ENCODE measurements around the gene TP53I11.
A peak's percentile ranks its signal among the peaks of the same experiment; 100 is the strongest.

Gene TP53I11

DNA sequence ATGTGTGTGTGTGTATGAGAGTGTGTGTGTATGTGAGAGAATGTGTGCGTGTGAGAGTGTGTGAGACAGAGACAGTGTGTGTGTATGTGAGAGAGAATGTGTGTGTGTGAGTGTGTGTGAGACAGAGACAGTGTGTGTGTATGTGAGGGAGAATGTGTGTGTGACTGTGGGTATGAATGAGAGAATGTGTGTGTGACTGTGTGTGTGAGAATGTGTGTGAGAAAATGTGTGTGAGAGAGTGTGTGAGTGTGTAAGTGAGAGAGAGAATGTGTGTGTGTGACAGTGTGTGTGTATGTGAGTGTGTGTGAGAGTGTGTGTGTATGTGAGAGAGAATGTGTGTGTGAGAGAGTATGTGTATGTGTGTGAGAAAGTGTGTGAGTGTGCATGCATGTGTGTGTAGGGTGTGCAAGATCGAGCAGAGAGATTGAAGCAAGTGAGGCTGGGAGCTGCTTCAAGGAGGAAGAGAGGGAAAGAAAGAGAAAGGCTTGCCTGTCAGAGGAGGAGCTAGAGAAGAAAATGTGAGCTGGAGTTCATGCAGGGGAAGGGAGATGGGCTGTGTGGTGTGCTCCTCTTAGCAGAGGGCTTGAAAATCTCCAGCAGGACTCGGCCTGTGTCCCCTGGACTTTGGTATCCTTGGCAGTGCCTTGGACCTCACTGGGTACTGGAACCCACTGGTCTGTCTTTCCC is 27.7 kb upstream of the TP53I11 start:
- peak; percentile 21 for DNase-seq (ENCODE audit: low read depth)

DNA sequence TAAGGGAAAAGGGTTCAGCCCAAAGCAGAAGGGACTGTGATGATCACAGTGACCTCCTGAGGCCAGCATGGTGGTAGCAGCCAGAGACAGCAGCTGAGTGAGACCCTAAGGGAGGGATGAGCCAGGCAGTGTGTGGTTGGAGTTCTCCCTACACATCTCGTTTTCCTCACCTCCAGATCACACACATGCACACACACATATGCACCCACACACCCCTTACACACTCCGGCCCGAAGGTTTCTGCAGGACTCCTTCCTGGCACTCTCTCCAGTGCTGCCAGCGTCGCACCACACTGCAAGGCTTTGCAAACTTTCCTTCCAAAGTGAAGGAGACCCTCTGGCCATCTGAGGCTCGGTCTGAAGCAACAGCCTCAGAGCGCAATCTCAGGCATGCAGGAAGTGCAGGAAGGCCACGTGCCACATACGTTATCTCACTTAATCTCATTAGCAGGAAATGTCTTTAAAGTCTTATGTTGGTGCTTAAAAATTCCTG is 26.9 kb upstream of the TP53I11 start:
- peak; percentile 75 for DNase-seq (ENCODE audit: low read depth)

DNA sequence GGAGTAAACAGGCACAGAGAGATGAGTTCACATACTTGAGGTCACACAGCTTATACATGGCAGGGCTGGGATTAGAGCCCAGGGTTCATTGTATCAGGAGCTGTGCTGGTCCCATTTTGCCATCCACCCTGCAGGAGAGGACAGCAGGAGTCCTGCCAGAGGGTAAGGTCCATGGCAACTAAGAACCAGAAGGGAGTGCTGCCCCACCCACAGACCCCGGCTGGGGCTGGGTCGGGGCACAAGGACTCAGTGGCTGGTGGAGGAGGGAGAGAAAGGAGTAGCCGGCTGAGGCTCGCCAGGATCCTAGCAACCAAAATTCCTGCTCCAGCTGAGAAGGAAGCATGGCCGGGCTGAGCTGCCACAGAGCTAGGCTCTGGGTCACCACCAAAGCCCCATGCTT is 25.9 kb upstream of the TP53I11 start:
- DNase-seq (ENCODE audit: low read depth) = no peak

DNA sequence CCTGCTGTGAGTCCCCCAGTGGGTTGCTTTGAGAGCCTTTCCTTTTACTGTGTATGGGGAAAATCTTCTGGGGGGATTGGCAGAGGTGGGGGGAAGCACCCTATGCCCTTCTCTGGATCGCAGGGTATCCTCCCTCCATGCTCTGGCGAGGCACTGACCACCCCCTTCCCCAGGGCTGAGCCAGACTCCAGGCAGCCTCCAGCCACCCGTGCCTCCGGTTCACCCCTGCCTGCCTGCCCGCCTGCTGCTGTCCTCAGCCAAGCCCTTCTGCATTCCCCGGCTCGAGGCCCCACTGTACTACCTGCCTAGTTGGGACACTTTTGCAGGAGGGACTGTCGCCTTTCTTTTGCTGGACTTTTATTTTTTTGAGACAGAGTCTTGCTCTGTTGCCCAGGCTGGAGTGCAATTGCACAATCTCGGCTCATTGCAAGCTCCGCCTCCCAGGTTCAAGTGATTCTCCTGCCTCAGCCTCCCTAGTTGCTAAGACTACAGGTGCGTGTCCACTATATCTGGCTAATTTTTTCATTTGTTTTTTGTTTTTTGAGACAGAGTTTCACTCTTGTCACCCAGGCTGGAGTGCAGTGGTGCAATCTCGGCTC is 23.8 kb upstream of the TP53I11 start:
- no peak for DNase-seq (ENCODE audit: low read depth)

DNA sequence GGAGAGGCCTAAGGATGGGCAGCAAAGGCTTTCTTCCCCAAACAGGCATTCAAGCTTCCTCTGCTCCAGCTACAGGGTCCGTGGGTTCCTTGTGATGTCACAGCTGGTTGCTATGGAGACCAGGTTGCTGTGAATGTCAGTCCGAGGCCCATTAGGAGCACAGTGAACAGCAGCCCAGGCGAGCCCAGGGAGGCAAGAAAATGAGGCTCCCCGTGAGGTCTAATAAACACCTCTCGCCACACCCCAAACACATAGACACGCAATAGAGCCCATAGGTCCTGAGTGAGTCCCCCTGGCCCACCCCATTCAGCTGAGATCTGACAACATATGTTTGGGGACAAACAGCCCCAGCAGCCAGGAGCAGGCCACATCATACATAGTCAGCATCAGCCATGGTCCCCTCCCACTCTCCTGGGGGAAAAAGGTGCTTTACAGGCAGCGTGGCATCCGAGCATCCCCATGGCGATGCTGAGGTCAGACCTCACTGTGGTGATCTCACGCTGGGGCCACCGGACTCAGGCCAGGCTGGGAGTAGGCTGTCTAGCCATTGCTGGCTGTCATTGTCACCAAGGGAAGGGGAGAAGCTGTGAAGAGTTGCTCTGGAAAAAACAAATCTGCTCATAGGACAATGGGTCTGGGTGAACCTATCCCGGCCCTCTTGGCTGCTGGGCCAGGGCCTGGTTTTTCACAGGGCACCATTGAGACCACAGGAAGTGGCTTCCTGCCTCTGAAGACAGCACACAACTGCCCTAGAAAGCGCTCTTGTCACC is 23.1 kb upstream of the TP53I11 start:
- no peak for DNase-seq (ENCODE audit: low read depth)

DNA sequence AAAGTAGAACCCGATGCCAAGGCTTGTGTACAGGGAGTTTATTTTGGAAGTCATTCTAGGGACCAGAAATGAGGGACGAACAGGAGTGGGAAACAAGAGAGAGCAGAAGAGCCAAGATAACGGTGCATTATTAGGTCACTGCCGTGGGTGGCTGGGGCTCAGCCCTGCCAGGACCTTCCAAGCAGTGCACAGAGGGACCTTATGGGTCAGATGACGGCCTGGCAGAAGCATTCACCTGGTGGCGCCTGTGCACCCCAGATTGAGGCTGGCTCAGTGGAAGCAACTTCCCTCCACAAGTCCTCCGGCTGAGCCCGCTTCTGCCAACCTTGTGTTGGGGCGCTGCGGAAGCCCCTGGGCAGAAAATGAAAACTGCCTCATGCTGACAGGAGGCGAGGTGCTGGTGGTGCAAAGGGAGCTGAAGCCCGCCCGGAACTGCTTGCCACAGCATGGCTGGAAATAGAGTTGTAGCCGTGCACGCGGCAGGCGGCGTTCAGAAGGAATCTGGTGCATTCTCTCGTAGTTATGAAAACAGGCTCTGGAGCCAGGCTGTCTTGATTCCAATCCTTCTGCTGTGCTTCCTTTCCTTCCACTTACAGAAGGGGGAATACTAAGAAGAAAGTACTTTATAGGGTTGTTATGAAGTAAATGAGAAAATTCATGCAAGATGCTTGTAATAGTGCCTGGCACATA is 22.2 kb upstream of the TP53I11 start:
- DNase-seq (ENCODE audit: low read depth) = peak; percentile 34

DNA sequence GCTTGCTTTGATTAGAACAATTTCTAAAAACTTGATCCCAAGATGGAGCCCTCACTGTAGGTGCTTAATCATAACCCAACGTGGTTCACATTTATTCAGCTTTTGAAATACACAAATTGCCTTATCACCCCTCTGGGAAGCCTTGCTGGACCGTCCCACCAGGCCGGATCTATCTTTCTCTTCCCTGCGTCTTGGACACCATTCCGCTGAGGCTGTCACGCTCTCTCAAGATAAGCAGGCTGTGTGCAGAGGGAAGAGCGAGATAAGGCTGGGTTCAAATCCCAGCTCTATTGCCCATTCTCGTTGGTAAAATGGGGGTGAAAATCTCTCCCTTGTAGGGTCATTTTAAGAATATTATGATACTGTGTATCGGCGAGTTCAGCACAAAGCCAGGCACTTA is 20.5 kb upstream of the TP53I11 start:
- no peak for DNase-seq (ENCODE audit: low read depth)

DNA sequence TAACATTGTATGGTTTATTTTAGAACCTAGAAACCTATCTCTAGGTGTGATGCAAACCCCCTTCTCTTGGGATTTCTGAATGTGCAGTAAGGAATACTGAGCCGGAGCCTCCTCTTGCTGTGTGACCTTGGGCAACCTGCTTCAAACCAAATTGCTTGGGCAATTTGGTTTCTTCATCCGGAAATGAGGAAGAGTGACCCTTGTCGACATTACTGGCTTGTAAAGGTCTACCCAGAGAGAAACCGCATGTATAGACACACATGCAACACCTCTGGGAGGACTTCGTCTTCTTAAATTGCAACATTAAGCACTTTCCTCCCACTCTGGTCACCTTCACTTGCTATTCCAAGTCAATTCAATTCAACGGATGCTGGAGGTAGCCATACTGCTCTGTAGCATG is 19.6 kb upstream of the TP53I11 start:
- DNase-seq (ENCODE audit: low read depth) = no peak

DNA sequence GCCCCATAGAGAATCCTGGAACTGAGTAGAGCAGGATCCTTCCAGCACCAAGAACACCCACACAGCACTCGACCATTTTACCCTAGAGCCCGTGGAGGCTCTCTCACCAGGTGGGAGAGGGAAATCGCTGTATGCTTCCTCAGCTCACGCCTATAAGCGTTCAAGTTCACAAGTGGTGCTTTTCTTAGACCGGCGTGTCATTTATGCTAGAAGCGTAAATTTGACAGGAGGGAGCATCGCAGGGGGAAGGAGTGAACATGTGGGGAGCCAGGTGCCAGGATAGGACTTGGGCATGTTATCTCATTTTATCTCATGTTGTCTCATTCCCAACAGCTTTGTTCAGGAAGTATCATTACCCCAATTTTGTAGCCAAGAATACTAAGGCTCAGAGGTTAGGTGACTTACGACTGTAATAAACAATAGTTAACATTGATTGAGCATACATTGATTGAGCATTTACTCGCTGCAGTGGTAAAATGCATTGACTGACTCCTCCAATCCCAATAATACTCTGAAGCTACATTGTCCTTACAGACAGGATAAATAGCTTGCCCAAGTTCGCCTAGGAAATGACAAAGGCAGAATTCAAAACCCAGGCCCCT is 19.1 kb upstream of the TP53I11 start:
- DNase-seq (ENCODE audit: low read depth) = no peak

DNA sequence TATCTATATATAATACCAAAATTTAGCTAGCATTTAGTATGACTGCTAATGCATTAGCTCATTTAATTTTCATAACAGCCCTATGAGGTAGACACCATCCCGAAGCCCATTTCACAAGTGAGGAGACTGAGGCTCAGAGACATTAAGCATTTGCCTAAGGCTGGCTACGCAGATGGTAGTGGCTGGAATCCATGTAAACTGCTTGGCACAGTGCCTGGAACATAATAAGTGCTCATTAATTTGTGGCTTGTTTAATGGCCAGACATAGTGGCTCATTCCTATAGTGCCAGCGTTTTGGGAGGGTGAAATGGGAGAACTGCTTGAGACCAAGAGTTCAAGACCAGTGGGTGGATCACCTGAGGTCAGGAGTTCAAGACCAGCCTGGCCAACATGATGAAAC is 17.8 kb upstream of the TP53I11 start:
- DNase-seq (ENCODE audit: low read depth) = peak; percentile 21

DNA sequence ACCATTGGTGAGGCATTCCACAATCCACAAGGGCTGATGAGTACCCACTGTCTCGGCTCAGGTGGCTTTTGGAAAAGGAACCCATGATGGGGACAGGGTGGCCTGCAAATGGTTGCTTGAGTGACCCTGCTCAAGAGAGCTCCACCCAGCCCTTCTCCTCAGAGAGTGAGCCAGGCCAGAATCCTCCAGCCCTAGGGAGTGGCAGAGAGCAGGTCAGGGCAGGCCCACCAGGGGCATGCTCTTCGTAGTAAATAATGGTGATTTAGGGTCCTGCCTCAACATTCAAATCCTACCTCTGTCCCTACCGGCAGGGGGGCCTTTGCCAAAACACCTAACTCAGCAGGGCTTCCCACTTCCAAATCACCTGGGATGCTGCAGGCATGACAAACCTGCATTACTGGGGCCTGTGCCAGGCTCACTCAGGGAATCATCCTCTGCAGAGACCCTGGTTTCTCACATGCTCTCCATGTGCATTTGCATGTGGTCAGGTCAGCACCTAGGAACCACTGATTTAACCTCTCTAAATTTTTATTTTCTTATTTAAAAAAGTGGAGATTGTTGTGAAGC is 17.3 kb upstream of the TP53I11 start:
- DNase-seq (ENCODE audit: low read depth) = no peak

DNA sequence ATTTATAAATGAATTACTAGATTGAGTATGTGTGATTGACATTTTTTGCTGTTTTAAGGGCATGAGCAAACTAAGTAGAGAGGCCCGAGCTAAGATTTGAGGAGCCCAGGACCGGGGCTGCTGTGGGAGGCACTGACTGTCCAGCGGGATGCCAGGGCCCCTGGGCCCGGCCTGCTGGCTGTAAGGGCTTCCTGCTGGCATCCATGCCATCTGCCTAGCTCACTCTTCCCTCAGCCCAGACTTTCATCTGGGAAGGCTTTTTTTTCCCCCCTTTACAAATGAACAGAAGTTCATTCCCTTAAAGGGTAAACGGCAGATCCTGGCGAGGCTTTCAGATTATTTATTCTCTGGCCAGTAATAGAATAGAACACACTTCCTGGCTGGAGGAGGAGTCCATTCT is 16.0 kb upstream of the TP53I11 start:
- no peak for DNase-seq (ENCODE audit: low read depth)

DNA sequence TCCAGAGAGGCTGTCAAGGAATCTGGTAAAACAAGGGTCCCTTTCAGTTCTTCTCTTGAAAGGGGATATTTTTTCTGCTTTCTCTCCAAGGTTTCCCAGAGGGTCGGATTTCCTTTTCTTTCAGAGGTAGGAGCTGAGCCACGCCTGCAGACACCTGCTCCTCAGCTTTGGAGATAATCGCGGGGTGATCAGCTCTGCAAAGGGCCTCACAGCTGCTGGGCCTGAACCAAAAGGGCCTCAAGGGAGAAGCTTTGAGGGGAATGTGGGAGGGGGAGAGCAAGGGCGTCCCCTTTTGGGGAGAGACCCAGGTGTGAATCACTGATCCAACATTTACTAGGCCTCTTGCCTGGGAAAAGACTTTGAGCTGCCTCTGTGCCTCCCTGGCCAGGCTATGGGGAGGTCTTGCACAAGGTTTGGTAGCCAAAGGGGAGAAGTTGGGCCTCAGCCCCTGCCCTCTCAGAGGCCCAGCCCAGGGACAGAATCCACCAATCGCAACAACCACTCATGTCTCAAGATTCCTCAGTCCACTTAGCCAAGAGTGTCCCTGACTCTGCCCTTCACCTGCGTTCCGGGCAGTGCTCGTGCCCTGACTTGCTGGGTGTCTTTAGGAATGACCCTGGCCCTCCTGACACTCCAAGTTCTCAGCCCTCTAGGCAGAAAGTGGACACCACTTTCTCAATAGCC is 14.0 kb upstream of the TP53I11 start:
- no peak for DNase-seq (ENCODE audit: low read depth)

DNA sequence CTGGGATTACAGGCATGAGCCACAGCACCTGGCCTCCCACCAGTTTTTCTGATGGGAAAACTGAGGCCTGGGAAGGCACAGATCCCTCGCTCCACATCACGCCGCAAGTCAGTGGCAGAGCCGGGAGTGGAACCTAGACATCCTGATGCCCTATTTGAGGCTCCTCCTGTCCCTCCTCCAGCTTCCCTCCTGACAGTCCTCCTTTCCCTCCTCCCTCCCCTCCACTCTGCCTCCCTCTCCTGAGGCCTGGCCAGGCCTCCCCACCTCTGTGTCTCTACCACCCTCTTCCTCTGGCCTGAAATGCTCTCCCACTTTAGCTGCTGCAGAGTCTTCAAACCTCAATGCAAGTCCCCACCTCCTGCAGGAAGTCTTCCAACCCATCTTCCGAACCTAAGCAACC is 13.3 kb upstream of the TP53I11 start:
- DNase-seq (ENCODE audit: low read depth) = no peak

DNA sequence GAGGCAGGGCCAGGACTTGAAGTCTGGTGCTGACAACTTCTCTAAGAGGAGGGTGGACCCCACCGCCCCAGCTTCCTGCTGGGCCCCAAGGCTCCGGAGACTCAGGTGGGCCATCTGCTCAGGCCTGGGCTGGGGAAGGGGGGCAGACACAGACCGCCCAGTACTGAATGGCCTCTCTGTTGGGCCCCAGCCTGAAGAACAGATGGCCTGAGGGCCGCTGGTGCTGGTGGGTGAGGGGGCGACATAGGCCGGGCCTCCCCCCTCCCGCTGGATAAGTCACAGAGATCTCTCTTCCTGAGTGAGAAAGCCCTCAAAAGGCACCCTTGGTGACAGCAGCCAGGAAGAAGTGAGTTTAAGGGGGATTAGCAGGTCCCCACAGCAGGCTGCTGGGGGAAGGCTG is 12.5 kb upstream of the TP53I11 start:
- no peak for DNase-seq (ENCODE audit: low read depth)

DNA sequence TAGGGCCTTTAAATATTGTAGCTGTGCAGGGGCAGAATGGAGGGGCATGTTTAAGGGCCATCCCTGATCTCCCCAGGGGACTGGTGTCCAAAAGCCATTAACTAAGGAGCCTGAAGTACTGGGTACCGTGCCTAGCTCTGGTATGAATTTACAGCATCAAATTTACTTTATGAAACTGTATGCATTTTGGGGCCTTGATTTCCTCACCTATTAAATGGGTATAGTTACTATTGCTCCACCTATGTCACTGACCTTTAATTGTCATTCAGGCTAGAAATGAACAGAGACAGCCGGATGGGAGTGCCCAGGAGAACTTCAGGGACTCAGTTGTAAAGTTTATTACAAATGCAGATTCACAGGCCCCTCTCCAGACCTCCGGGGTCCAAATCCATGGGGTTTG is 11.8 kb upstream of the TP53I11 start:
- no peak for DNase-seq (ENCODE audit: low read depth)

DNA sequence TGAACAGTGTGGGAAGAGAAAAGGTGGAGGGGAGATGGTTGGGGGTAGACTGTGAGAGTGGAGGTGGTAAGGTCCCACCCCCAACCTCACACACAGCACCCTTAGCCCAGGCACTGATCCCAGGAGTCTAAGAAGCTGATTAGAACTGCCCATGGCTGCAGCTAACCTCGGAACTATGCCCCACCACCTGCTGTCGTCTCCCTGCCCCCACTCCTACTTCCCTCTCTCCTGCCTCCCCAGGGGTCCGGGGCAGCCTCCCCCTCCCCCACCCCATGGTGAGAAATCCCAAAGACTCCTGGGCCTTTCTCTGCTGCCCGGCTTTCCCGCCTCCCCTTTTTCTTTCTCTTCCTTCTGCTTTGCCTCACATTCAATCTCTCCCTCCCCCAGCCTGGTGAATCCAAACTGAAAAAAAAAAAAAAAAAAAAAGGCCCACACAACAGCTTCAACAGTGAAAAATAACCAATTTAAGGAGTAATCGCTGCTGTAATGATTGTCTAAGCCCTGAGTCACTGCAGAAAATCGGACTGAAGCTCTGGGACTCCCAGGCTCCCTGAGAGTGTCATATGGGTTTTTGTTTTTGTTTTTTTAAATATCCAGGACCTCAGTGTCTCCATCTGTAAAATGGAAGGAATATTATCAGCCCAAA is 9.6 kb upstream of the TP53I11 start:
- no peak for DNase-seq (ENCODE audit: low read depth)

DNA sequence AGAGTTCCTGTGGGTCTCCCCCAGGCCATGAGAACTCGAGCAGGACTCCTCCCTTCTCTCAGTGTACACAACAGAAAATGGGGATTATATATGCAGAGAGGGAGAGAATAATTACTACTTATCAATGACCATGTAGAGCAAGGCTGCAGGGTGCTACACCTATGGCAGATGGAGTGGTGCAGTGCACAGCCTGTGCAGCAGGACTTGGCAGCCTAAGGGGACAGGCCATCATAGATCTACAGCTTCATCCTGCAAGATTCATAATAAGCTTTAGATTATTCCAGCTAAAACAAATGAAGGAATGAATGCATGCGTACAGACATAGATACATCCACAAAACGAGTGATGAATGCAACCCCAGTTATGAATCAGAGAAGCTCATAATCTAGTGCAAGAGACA is 8.4 kb upstream of the TP53I11 start:
- DNase-seq (ENCODE audit: low read depth) = no peak

DNA sequence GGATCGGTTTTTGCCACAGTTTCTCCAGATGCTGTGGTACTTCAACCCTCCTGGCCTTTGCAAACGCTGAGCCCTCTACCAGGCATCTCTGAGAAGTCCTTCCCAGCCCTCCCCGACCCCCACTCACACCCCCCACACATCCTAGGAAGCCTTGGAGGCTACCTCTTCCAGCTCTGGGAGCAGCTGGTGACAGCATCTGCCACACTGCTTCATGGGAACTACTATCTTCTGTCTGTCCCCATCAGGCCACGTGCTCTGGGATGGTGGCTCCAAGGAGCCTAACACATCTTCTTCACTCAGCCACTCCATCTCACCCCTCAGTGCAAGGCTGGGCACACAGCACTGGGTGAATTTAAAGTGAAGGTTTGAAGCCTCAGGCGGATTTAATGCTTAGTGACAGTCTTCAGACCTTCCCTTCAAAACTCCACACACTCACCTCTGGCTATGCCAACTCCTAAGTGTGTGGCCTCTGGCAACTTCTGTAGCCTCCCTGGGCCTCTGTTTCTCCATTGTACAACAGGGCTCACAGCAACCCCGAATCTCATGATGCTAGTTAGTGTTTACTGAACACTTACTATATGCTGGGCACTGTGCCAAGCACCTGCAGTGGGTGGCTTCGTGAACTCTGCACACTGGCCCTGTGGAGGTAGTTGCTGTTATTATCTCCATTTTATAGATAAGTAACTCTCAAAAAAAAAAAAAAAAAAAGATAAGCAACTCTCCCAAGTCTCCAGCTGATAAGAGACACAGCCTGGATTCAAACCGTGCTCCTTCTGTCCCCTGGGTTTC is 7.3 kb upstream of the TP53I11 start:
- no peak for DNase-seq (ENCODE audit: low read depth)

DNA sequence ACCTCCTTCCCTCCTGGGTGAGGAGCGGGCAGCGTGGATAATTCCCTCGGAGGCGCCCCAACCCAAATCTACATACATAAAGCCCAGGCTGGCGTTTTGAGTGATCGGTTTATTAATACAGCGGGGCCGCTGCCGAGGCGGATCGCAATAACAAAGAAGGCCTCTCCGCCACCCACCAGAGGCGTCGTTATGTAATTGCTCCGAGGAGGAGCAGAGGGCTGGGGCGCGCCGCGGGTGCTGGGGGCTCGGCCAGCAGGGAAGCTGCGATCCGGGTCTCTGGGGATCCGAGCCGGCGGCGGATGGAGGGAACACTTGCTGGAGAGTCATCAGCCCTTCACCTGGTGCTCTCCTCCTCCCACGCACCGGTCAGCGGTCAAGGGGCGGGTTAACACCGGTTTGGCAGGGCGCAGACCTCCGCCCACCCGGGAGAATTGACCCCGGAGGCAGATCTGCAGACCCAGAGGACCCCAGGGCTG is 6.4 kb upstream of the TP53I11 start:
- no peak for DNase-seq (ENCODE audit: low read depth)
